ENCODE data around the gene RNF112.

Gene RNF112, protein sequence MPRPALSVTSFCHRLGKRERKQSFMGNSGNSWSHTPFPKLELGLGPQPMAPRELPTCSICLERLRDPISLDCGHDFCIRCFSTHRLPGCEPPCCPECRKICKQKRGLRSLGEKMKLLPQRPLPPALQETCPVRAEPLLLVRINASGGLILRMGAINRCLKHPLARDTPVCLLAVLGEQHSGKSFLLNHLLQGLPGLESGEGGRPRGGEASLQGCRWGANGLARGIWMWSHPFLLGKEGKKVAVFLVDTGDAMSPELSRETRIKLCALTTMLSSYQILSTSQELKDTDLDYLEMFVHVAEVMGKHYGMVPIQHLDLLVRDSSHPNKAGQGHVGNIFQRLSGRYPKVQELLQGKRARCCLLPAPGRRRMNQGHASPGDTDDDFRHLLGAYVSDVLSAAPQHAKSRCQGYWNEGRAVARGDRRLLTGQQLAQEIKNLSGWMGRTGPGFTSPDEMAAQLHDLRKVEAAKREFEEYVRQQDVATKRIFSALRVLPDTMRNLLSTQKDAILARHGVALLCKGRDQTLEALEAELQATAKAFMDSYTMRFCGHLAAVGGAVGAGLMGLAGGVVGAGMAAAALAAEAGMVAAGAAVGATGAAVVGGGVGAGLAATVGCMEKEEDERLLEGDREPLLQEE

DNA sequence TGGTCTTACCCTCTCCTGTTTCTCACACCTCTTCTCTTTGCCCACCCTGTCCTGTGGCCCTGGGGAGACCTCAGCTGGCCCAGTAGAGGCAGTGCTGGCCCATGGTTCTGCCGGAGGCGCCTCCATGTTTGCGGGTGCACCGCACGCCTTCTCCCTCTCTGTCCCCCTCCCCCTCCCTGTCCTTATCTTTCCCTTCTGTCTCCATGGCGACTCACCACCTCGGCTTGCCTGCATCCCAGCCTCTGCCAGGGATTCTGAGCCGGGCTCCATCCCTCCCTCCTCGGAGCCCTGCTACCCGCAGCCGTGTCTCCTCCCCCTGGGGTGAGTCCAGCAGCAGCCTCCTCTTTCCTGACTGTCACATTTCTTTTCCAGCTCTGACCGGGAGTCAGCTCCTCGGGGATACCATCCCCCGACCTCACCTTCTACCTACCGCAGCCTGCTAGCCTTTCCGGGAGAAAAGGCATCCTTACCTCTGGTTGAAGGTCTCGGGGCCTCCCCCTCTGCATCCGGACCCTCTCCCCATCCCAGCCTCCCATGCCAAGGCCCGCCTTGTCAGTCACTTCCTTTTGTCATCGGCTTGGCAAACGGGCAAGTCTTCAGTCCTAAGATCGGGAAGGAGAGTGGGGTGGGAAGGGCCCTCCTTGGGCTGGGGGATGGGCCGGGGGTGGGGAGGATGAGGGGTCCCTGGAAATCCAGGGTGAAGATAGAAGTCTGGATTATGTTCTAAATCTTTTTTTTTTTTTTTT lies at the start of gene RNF112:
Gene RNF112 (plus strand): TSS at position 358 of the 746 bp plus-strand sequence. CDS start 177 bp downstream, at position 535.
- peak within 1 kb of the TSS; percentile 50 for H3K4me3 ChIP-seq (ENCODE audit: low read length)
- peak; percentile 36 for DNase-seq (ENCODE audit: low read depth)

DNA sequence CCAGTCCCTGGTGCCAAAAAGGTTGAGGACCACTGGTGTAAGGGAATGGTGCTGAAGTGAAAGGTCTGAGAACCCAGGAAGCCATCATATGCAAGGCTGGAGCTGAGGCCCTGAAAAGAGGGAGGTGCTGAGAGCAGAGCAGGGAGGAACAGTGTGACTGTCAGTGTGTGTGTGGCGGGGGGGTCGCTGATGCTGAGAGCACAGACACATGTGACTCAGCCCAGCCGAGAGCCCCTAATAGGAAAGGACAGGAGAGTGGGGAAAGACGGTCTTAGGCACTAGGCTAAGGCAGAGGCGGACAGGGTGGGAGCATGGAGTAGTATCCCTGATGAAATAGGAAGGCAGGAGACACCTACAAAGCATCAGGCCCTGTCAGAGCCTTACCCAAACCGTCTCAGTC lies 49.7 kb upstream of the RNF112 start:
- TF ChIP-seq, protein P1, sequence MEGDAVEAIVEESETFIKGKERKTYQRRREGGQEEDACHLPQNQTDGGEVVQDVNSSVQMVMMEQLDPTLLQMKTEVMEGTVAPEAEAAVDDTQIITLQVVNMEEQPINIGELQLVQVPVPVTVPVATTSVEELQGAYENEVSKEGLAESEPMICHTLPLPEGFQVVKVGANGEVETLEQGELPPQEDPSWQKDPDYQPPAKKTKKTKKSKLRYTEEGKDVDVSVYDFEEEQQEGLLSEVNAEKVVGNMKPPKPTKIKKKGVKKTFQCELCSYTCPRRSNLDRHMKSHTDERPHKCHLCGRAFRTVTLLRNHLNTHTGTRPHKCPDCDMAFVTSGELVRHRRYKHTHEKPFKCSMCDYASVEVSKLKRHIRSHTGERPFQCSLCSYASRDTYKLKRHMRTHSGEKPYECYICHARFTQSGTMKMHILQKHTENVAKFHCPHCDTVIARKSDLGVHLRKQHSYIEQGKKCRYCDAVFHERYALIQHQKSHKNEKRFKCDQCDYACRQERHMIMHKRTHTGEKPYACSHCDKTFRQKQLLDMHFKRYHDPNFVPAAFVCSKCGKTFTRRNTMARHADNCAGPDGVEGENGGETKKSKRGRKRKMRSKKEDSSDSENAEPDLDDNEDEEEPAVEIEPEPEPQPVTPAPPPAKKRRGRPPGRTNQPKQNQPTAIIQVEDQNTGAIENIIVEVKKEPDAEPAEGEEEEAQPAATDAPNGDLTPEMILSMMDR (conservative IDR thresholded peaks at IDR 0.05; ENCODE audit: low read length) = no peak
- no peak overlapping the region for H3K4me3 ChIP-seq (ENCODE audit: low read length)
- DNase-seq (ENCODE audit: low read depth) = no peak

More for the DNA sequence above, at the start of gene RNF112:
- TF ChIP-seq, protein P1 (conservative IDR thresholded peaks at IDR 0.05; ENCODE audit: low read length) = peak; percentile 36; the same call in 1 of the 2 replicates

DNA sequence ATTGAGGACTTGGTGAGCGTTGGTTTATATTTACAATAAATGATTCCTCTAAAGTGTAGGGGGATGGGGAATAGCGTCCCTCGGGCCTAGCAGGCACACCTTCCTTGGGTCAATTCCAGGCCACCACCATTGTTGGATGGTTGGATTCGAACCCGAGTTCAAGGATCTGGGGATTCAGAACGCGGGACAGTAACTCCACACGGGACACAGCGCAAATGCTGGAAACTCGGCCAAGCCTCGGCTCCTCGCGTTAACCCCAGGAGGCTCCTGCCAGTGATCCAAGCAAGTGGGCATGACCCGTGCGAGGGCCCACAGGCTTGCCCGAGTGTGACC lies 49.1 kb upstream of the RNF112 start:
- peak overlapping the region; percentile 88 for H3K4me3 ChIP-seq (ENCODE audit: low read length)
- no peak for DNase-seq (ENCODE audit: low read depth)
- TF ChIP-seq, protein P1 (conservative IDR thresholded peaks at IDR 0.05; ENCODE audit: low read length) = no peak

DNA sequence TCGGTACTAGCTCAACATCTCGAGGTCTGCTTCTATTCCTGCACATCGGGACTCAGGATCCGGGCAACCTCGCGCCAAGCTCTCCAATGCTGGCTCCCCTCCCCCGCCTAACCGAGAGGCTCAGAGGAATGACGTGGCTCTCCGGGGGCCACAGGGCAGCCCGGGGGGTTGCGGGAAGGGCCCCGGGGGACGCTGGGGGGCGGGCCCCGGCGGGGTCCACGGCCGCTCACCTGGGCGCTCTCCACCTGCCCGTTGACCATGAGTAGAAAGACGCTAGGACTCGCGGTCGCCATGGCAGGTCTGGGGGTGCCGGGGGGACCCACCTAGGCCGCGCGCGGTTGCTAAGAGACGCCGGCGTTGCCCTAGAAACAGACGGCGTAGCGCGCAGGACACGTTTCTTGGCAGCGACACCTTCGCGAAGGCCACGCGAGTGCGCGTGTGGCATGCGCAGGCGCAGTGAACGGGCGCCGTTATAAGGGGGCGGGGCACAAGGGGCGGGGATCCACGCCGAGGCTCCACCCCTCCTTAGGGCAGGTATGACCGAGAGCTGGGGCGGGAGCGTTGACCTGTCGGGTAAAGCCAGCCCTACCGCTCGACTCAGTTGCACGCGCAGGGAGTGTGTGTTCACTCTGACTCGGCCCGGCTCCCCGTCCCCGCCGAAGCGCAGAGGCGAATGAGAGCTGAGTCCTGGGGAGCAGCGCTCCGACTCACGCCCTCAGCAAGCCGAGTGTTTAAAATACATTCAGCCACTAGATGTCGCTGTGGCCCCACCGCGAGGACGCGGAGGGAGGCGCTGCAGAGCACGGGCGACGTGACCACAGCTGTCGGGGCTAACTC lies 48.5 kb upstream of the RNF112 start, which contains the start of gene B9D1:
Gene B9D1 (minus strand): TSS at position 447 of the 837 bp plus-strand sequence. CDS start 154 bp downstream, at position 293.
- peak within 1 kb of the TSS; percentile 88 for H3K4me3 ChIP-seq (ENCODE audit: low read length)
- TF ChIP-seq, protein P1 (conservative IDR thresholded peaks at IDR 0.05; ENCODE audit: low read length) = peak; percentile 79
- DNase-seq (ENCODE audit: low read depth) = peak; percentile 86

DNA sequence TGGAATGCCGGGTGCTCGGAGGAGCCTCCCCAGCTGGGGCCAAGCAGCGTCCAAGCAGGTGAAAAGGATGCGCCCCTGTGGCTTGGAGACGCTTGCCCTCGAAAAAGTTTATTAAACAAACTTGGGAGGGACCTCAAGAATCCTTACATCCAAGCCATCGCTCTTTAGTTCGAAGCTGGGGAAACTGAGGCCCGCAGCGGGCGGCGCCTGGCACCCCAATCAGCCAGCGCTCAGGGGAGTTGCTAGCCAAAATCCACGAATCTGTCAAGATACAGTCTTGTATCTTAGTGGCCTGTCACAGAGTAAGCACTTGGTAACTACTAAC lies 48.0 kb upstream of the RNF112 start:
- peak overlapping the region; percentile 88 for H3K4me3 ChIP-seq (ENCODE audit: low read length)
- TF ChIP-seq, protein P1 (conservative IDR thresholded peaks at IDR 0.05; ENCODE audit: low read length) = no peak

DNA sequence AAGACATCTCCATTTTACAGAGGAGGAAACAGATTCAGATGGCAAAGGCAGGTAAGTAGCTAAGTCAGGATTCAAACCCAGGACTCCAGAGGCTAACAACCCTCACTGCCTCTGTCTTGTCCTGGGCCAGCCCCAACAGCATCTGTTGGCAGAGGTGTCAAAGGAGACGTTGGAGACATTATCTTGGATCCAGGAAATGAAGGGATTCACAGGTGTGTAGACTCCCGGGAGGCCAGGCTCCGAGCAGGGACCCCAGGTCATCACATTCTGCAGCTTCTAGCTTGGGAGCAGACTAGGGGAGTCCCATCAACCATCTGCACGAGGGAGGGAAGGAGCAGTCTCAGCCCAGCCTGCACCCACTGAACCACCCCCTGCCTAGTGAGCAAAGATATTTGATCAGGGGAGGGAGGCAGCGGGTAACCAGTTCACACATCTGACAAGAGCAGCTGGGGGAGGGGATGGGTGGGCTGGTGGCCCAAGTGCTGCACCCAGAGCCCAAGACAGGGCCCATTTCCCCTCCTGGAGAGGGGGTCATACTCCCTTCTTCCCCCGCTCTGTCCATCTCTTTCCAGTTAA lies 47.5 kb upstream of the RNF112 start:
- no peak overlapping the region for H3K4me3 ChIP-seq (ENCODE audit: low read length)
- no peak for DNase-seq (ENCODE audit: low read depth)
- TF ChIP-seq, protein P1 (conservative IDR thresholded peaks at IDR 0.05; ENCODE audit: low read length) = no peak

More for the DNA sequence above, 48.0 kb upstream of the RNF112 start:
- no peak for DNase-seq (ENCODE audit: low read depth)

Measured in AG10803 (cell line).